ENCODE data around the gene IMMP2L. TPM values are rescaled to one million over a fixed set of nuclear protein-coding genes. Genes with fewer than 3 reads are reported as not detected.

Gene IMMP2L
- total RNA-seq, 4 donors from 2014 or later = 12.0 to 22.2 (median 17.5) TPM

- no peak for TF ChIP-seq EP300 (IDR thresholded peaks at IDR 0.05)
- no peak for TF ChIP-seq POLR2A (IDR thresholded peaks at IDR 0.05; ENCODE audit: low read depth)
- no peak for TF ChIP-seq CTCF (IDR thresholded peaks at IDR 0.05)
- no peak for TF ChIP-seq POLR2AphosphoS5 (IDR thresholded peaks at IDR 0.05)
- Histone ChIP-seq H3K36me3 (no peaks in the 10 kb centered on the region), H3K4me1 (peaks cover 0 to 3% (median 2%) of the 10 kb centered on the region in 4 donors), H3K27me3 (no peaks in the 10 kb centered on the region), H3K4me3 (no peak overlapping the region), H3K9me3 (no peaks in the 10 kb centered on the region), H3K27ac (replicated peaks in 1 of 4) (no peak overlapping the region)
- intact Hi-C loops (cut with DNase I) = no loop called here
- 84% methylated on average over 3 of the region's 3 CpGs for WGBS
- DNase-seq (ENCODE audit: extremely low spot score) = no peak
Measured at GRCh38 chr7:111184987-111185386, 377.3 kb downstream of the IMMP2L start.

DNA sequence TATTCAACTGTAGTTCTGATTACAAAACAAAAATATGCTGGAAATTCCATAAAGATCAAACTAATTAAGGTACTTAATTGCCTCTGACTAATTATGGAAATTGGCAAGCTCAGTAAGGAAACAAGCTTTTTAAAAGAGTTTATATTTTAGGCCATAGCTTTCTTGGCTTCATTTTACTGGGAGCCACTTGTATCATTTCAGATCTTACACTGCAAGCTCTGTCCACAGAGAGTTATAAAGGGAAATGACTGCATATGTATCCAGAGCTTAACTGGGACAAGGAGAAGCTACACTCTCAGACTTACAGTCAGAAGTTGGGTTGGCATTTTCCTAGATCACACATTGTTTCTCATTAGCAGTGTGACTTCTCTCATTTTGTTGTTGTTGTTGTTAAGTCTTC lies 379.0 kb downstream of the IMMP2L start:
- no peak for DNase-seq (ENCODE audit: extremely low spot score)
- intact Hi-C loops (cut with DNase I) = no loop called here
- Histone ChIP-seq H3K36me3 (no peaks in the 10 kb centered on the region), H3K4me1 (peaks cover 0 to 3% (median 0%) of the 10 kb centered on the region in 4 donors), H3K27me3 (no peaks in the 10 kb centered on the region), H3K4me3 (no peak overlapping the region), H3K27ac (replicated peaks in 1 of 4) (no peak overlapping the region), H3K9me3 (no peaks in the 10 kb centered on the region)
- no peak for TF ChIP-seq EP300 (IDR thresholded peaks at IDR 0.05)
- no peak for TF ChIP-seq POLR2A (IDR thresholded peaks at IDR 0.05; ENCODE audit: low read depth)
- TF ChIP-seq POLR2AphosphoS5 (IDR thresholded peaks at IDR 0.05) = no peak
- TF ChIP-seq CTCF (IDR thresholded peaks at IDR 0.05) = no peak

GRCh38 chr7:111180338-111180737 lies 382.0 kb downstream of the IMMP2L start:
- no peaks in the 10 kb centered on the region for H3K9me3 ChIP-seq
- intact Hi-C loops (cut with DNase I) = no loop called here
- H3K36me3 ChIP-seq = no peaks in the 10 kb centered on the region
- TF ChIP-seq POLR2A (IDR thresholded peaks at IDR 0.05; ENCODE audit: low read depth) (no peak), EP300 (IDR thresholded peaks at IDR 0.05) (no peak), CTCF (IDR thresholded peaks at IDR 0.05) (no peak), POLR2AphosphoS5 (IDR thresholded peaks at IDR 0.05) (no peak)
- no peak overlapping the region for H3K27ac ChIP-seq (replicated peaks in 1 of 4)
- H3K4me1 ChIP-seq = peaks cover 0 to 3% (median 0%) of the 10 kb centered on the region in 4 donors
- WGBS = 68% methylated on average over 1 of the region's 1 CpG
- no peak for DNase-seq (ENCODE audit: extremely low spot score)
- no peaks in the 10 kb centered on the region for H3K27me3 ChIP-seq
- H3K4me3 ChIP-seq = no peak overlapping the region

DNA sequence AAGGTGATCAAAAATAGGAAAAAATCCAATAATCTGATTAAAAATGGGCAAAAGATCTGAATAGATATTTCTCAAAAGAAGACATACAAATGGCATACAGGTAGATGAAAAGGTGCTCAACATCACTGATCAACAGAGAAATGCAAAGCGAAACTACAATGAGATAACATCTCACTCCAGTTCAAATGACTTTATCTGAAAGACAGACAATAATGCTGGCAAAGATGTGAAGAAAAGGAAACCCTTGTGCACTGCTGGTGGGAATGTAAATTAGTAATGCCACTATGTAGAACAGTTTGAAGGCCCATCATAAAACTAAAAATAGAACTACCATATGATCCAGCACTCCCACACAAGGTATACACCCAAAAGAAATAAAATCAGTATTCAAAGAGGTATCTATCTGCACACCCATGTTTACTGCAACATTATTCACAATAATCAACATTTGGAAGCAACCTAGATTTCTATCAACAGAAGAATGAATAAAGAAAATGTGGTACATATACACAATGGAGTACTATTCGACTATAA lies 386.3 kb downstream of the IMMP2L start:
- Histone ChIP-seq H3K27ac (replicated peaks in 1 of 4) (no peak overlapping the region), H3K9me3 (no peaks in the 10 kb centered on the region), H3K4me1 (peaks cover 0 to 6% (median 0%) of the 10 kb centered on the region in 4 donors), H3K4me3 (no peak overlapping the region), H3K27me3 (no peaks in the 10 kb centered on the region), H3K36me3 (no peaks in the 10 kb centered on the region)
- DNase-seq (ENCODE audit: extremely low spot score) = no peak
- WGBS = 91% methylated on average over 2 of the region's 2 CpGs
- intact Hi-C loops (cut with DNase I) = no loop called here
- TF ChIP-seq POLR2A (IDR thresholded peaks at IDR 0.05; ENCODE audit: low read depth) (no peak), POLR2AphosphoS5 (IDR thresholded peaks at IDR 0.05) (no peak), CTCF (IDR thresholded peaks at IDR 0.05) (no peak)

DNA sequence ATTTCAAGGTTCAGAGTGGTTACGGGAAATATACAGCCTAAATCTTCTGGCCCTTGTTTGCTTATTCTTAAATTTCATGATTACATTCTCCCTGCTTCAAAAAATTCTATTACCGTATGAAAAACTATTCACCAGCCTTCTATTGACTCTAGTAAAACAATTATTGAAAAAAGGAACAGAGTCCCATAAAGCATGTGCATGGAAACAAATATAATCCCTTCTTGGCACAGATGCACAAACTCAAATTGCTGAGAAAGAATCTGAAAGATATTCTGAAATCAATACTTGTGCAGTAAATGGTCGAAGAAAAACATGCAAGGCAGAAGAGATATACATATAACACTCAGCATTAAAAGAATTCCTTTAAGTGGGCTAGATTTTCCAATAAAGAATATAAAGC lies 387.8 kb downstream of the IMMP2L start:
- Histone ChIP-seq H3K36me3 (no peaks in the 10 kb centered on the region), H3K27me3 (no peaks in the 10 kb centered on the region), H3K4me1 (peaks cover 0 to 6% (median 0%) of the 10 kb centered on the region in 4 donors), H3K27ac (replicated peaks in 1 of 4) (no peak overlapping the region), H3K9me3 (no peaks in the 10 kb centered on the region), H3K4me3 (no peak overlapping the region)
- intact Hi-C loops (cut with DNase I) = no loop called here
- DNase-seq (ENCODE audit: extremely low spot score) = no peak
- TF ChIP-seq POLR2A (IDR thresholded peaks at IDR 0.05; ENCODE audit: low read depth) (no peak), EP300 (IDR thresholded peaks at IDR 0.05) (no peak), POLR2AphosphoS5 (IDR thresholded peaks at IDR 0.05) (no peak), CTCF (IDR thresholded peaks at IDR 0.05) (no peak)
- 82% methylated on average over 3 of the region's 3 CpGs for WGBS

Measured in esophagus muscularis mucosa (tissue), 4 donors.